Measurements from ENCODE around the gene QARS1.

GRCh38 chr3:49108346-49108745, 3.8 kb upstream of the QARS1 start:
- TF ChIP-seq POLR2A (IDR thresholded peaks at IDR 0.05) (no peak), CTCF (IDR thresholded peaks at IDR 0.05) (no peak)

Data from lower leg skin (tissue), 3 donors.